Limb (tissue), 2 donors: ENCODE results near the gene TLR3.

Experiments
- DNase-seq, 2 donors: peaks; one replicate each; pipeline ENCODE4 v3.0.0-alpha.2; 2016; ENCODE audit errors: extremely low spot score in 2 of 2

Gene TLR3

GRCh38 chr4:186104890-186105646, 36.1 kb downstream of the TLR3 start:
- peak in 1 of 2 donors; percentile 67 for DNase-seq

- no peak for DNase-seq
Observed at GRCh38 chr4:186105647-186106321, 36.8 kb downstream of the TLR3 start.

- DNase-seq: no peak
Observed at GRCh38 chr4:186107947-186108346, 39.0 kb downstream of the TLR3 start.

GRCh38 chr4:186108391-186108790, 39.4 kb downstream of the TLR3 start:
- no peak for DNase-seq

- DNase-seq: no peak
Observed at GRCh38 chr4:186109245-186109644, 40.3 kb downstream of the TLR3 start.

- DNase-seq: no peak
Observed at GRCh38 chr4:186116697-186117096, 47.7 kb downstream of the TLR3 start.

- DNase-seq: no peak
Observed at GRCh38 chr4:186118582-186118981, 49.6 kb downstream of the TLR3 start.

- no peak for DNase-seq
Observed at GRCh38 chr4:186121057-186121456, 52.1 kb downstream of the TLR3 start.

- no peak for DNase-seq
Observed at GRCh38 chr4:186128842-186129241, 59.9 kb downstream of the TLR3 start.

GRCh38 chr4:186131935-186132334, 63.0 kb downstream of the TLR3 start:
- DNase-seq: no peak

- no peak for DNase-seq
Observed at GRCh38 chr4:186132577-186133242, 63.8 kb downstream of the TLR3 start.

GRCh38 chr4:186134257-186134656, 65.3 kb downstream of the TLR3 start:
- DNase-seq: no peak

GRCh38 chr4:186134861-186135260, 65.9 kb downstream of the TLR3 start:
- DNase-seq: no peak

GRCh38 chr4:186137196-186137794, 68.3 kb downstream of the TLR3 start:
- peak in 1 of 2 donors; percentile 44 for DNase-seq
